ENCODE measurements around the gene IL4I1. TPM values are rescaled to one million over a fixed set of nuclear protein-coding genes. Genes with fewer than 3 reads are reported as not detected.

Gene IL4I1
- total and polyA plus RNA-seq, 2 of the 8 experiments (the other 6 are each of a cell fraction or from before 2014, with no cell fraction given): 0.41 to 0.76 TPM

- TF ChIP-seq MAX (IDR thresholded peaks at IDR 0.05) (peak; percentile 68), HDAC2 (IDR thresholded peaks at IDR 0.05; ENCODE audit: borderline replicate concordance in 1 of 2, low read depth in 2 of 2, low read length in 2 of 2) (peak in 1 of 2 experiments; percentile 33; a peak in 1 of 4 replicates), ATF3 (IDR thresholded peaks at IDR 0.05; ENCODE audit: insufficient read depth, low read depth, low read length) (0 out of 2 replicates have a peak, but pooled peaks have one; percentile 5), SRF (IDR thresholded peaks at IDR 0.05; ENCODE audit: low read depth, low read length) (no peak), TBP (IDR thresholded peaks at IDR 0.05; ENCODE audit: low read depth, low read length) (peak; percentile 77), CTBP2 (IDR thresholded peaks at IDR 0.05; ENCODE audit: borderline replicate concordance, insufficient read depth, insufficient read length, low read length) (no peak), KDM5A (IDR thresholded peaks at IDR 0.05; ENCODE audit: low read length) (peak; percentile 92), TCF12 (IDR thresholded peaks at IDR 0.05; ENCODE audit: low read depth, low read length) (no peak), ATF2 (IDR thresholded peaks at IDR 0.05; ENCODE audit: low read length) (peak; percentile 70; the same call in 1 of the 2 replicates), NANOG (IDR thresholded peaks at IDR 0.05; ENCODE audit: insufficient read depth, low read depth, low read length, poor library complexity, severe bottlenecking) (no peak), SAP30 (IDR thresholded peaks at IDR 0.05; ENCODE audit: insufficient read depth, insufficient replicate concordance, low read length) (peak; percentile 67), EP300 (IDR thresholded peaks at IDR 0.05; ENCODE audit: borderline replicate concordance in 1 of 2, low read depth in 2 of 2, low read length in 2 of 2) (no peak; a peak in 1 of 3 replicates), SIX5 (IDR thresholded peaks at IDR 0.05; ENCODE audit: low read depth, low read length) (peak; percentile 81), RBBP5 (IDR thresholded peaks at IDR 0.05; ENCODE audit: borderline replicate concordance, low read depth, low read length) (peak; percentile 77; the same call in 1 of the 2 replicates), JUND (IDR thresholded peaks at IDR 0.05; ENCODE audit: low read length) (peak; percentile 31; the same call in 1 of the 2 replicates), PHF8 (conservative IDR thresholded peaks at IDR 0.05; ENCODE audit: low read depth, low read length) (peak; percentile 66; the same call in 1 of the 2 replicates), SP2 (IDR thresholded peaks at IDR 0.05; ENCODE audit: low read length) (no peak; the same call in 1 of the 2 replicates), RXRA (IDR thresholded peaks at IDR 0.05; ENCODE audit: insufficient read depth, low read depth, low read length) (no peak), MAFK (IDR thresholded peaks at IDR 0.05; ENCODE audit: low read depth, low read length) (no peak), SP4 (IDR thresholded peaks at IDR 0.05; ENCODE audit: low read length) (no peak; the same call in 1 of the 2 replicates), EGR1 (IDR thresholded peaks at IDR 0.05; ENCODE audit: borderline replicate concordance, low read depth, low read length) (no peak)
Measured at GRCh38 chr19:49876422-49877019, 20.2 kb downstream of the IL4I1 start (continued).

Data from H1 (cell line).